GM23338 (cell line): ENCODE data around the gene BCR.

ENCODE experiments used
- CTCF ChIP-seq, 2 experiments: fragments of 200-600 bp in 1 of 2; sonication (generic) in 1 of 2; conservative IDR thresholded peaks; 2 replicates each; pipeline versions ENCODE4 v1.5.1 to v1.6.1; 2016 to 2017; ENCODE audit warnings: antibody characterized with exemption in 2 of 2, low read depth in 2 of 2, mild to moderate bottlenecking in 2 of 2, moderate library complexity in 1 of 2
- EZH2phosphoT487 ChIP-seq: fragments of 200-600 bp; sonication (generic); IDR thresholded peaks from one replicate; pipeline ENCODE4 v1.8.1; 2018; ENCODE audit warnings: antibody characterized with exemption; ENCODE audit not compliant: unreplicated experiment
- JUNB ChIP-seq: IDR thresholded peaks from one replicate; pipeline ENCODE4 v1.6.1; 2016; ENCODE audit warnings: antibody characterized with exemption; ENCODE audit not compliant: unreplicated experiment

DNA sequence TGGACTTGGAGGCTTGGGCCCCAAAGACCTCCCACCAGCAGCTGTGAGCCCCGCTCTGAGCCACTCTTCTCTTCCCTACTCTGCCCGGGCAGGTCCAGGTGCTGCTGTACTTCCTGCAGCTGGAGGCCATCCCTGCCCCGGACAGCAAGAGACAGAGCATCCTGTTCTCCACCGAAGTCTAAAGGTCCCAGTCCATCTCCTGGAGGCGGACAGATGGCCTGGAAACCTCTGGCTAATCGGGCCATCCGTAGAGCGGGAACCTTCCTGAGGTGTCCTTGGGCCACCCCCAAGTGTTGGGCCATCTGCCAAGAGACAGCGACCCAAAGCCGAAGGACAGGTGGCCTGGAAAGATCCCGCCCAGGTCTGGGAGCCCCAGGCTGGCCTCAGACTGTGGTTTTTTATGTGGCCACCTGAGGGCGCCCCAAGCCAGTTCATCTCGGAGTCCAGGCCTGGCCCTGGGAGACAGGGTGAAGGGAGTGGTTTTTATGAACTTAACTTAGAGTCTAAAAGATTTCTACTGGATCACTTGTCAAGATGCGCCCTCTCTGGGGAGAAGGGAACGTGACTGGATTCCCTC, 135.1 kb downstream of the BCR start:
- TF ChIP-seq CTCF (conservative IDR thresholded peaks at IDR 0.05; ENCODE audit: low read depth in 2 of 2) (peak; percentile 15 to 28; a peak in 1 of 4 replicates), EZH2phosphoT487 (no peak), JUNB (no peak)
